Esophagus squamous epithelium (tissue), 5 donors: ENCODE data around the gene FBXO8. TPM values are rescaled to one million over a fixed set of nuclear protein-coding genes. Genes with fewer than 3 reads are reported as not detected.

Source experiments
- DNase-seq: peaks from one replicate; lab custom pipeline; 2025; lab: John Stamatoyannopoulos, UW
- H3K27ac ChIP-seq, 4 donors: fragments of 200-600 bp; sonication (generic); one replicate each; pipeline ENCODE4 v1.5.1; 2016 to 2019; ENCODE audit warnings: mild to moderate bottlenecking in 1 of 4
- H3K27me3 ChIP-seq, 4 donors: fragments of 200-600 bp; sonication (generic); 1 replicate in 3 of 4; 2 replicates in 1 of 4; pipeline versions ENCODE4 v1.5.1 to v1.6.0; 2017 to 2021; ENCODE audit warnings: antibody characterized with exemption in 1 of 4
- H3K36me3 ChIP-seq, 3 donors: fragments of 200-600 bp; sonication (generic); one replicate each; pipeline ENCODE4 v1.5.1; 2016 to 2019
- H3K4me1 ChIP-seq, 3 donors: fragments of 200-600 bp; sonication (generic); one replicate each; pipeline ENCODE4 v1.5.1; 2017 to 2019
- H3K4me3 ChIP-seq, 4 donors: fragments of 200-600 bp; sonication (generic); 1 replicate in 3 of 4; 2 replicates in 1 of 4; pipeline ENCODE4 v1.5.1; 2016 to 2019; ENCODE audit warnings: mild to moderate bottlenecking in 2 of 4, moderate library complexity in 1 of 4
- H3K9me3 ChIP-seq, 3 donors: fragments of 200-600 bp; sonication (generic); one replicate each; pipeline ENCODE4 v1.5.1; 2016 to 2019
- CTCF ChIP-seq, 6 experiments: fragments of 450-650 bp in 4 of 6; fragments of 200-600 bp in 2 of 6; sonication (generic) in 2 of 6; IDR thresholded peaks; one replicate each; pipeline ENCODE4 v1.5.1; 2016 to 2019; ENCODE audit warnings: antibody characterized with exemption in 6 of 6, mild to moderate bottlenecking in 4 of 6, moderate library complexity in 4 of 6
- POLR2A ChIP-seq, 4 donors: fragments of 450-650 bp; IDR thresholded peaks; one replicate each; pipeline ENCODE4 v1.6.1; 2017; ENCODE audit warnings: antibody characterized with exemption in 4 of 4, mild to moderate bottlenecking in 4 of 4, moderate library complexity in 3 of 4
- WGBS, 2 donors: methylation state at CpG; one replicate each; pipeline ENCODE4 v1.1.5; 2018; 5-methylcytosine and 5-hydroxymethylcytosine counted together
- intact Hi-C: fragments of 100-400 bp; cut with DNase I; formaldehyde crosslinking; loops from one replicate; pipeline ENCODE4 v1.15.0; 2022
- total RNA-seq, 4 donors: library from RNA; depleted of rRNA; stranded (reverse); fragments of >200 nt; gene quantifications; one replicate each; pipeline ENCODE4 v1.1.0, GENCODE V29; 2016
- donor health status: DM: yes; HTN: yes; CAD: no.

FBXO8 gene
- total RNA-seq, 4 donors from 2014 or later = 19.1 to 38.0 (median 26.4) TPM

GRCh38 chr4:174189392-174190015 is 94.0 kb downstream of the FBXO8 start:
- no peaks in the 10 kb centered on the region for H3K36me3 ChIP-seq
- H3K27me3 ChIP-seq = peaks cover 0 to under 1% (median 0%) of the 10 kb centered on the region in 4 donors
- no peak overlapping the region for H3K27ac ChIP-seq
- no peak overlapping the region for H3K4me3 ChIP-seq
- no peaks in the 10 kb centered on the region for H3K9me3 ChIP-seq
- WGBS, 2 donors = 65 to 81% methylated on average over 3 to 5 of the region's 5 CpGs
- no peaks in the 10 kb centered on the region for H3K4me1 ChIP-seq
- DNase-seq = no peak
- intact Hi-C loops = no loop called here
- TF ChIP-seq POLR2A (IDR thresholded peaks at IDR 0.05) (no peak), CTCF (IDR thresholded peaks at IDR 0.05) (no peak)

Other genes with a start within 250 kb of the FBXO8 start
- gene CEP44, start 244 bp upstream of the FBXO8 start, total RNA-seq = 10 to 100 TPM in 2 of 4 donors, 1 to 10 TPM in 2; 5.5 to 14.4 (median 11.4) TPM
- 100 to 1,000 TPM in 1 of 4 donors, 10 to 100 TPM in 3; 23.0 to 179 (median 45.4) TPM for gene HPGD, start 238.8 kb upstream of the FBXO8 start, total RNA-seq